ENCODE measurements around the gene HINT3.

GRCh38 chr6:125923366-125923877 is 33.1 kb upstream of the HINT3 start:
- TF ChIP-seq CTCF (conservative IDR thresholded peaks at IDR 0.05; ENCODE audit: low read length), result no peak
- TF ChIP-seq EZH2phosphoT487 (IDR thresholded peaks at IDR 0.05; ENCODE audit: borderline replicate concordance), result no peak
